ENCODE data around the gene FBXL14.

FBXL14 gene

DNA sequence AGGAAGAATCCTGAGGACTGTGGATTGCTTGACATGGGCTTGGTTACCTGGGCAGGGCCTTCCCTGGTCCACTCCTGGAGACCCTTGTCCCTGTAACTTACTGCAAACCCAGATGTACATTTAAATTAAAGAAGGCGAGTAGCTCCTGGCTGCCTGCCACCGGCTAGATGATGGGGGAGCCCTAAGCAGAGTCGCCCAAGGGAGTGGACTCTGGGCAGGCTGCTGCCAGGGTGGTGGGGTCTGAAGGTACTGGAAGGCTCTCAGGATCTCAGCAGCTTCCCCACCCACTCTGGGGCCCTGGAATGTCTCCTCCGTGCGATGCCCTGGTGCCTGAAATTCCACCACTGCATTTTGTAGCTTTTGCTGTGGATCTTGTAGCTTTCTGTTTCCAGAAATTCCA is 74.7 kb downstream of the FBXL14 start:
- H3K9me3 ChIP-seq (ENCODE audit: control insufficient read depth, low read length): peaks cover 8% of the 10 kb centered on the region
- no peak overlapping the region for H2AFZ ChIP-seq (ENCODE audit: low read depth, low read length)
- H2BK12ac ChIP-seq (ENCODE audit: low read length in 2 of 2): peak overlapping the region in 1 of 2 experiments; percentile 34
- peak overlapping the region; percentile 1 for H3K4me2 ChIP-seq (ENCODE audit: low read length, poor library complexity, severe bottlenecking)
- no peak overlapping the region for H3K14ac ChIP-seq (ENCODE audit: low read length in 2 of 2)
- H3K23ac ChIP-seq (ENCODE audit: low read length in 2 of 2): no peak overlapping the region
- H4K91ac ChIP-seq (ENCODE audit: low read length): no peak overlapping the region
- 76% methylated on average over 5 of the region's 5 CpGs for WGBS
- H3K4me1 ChIP-seq (ENCODE audit: control insufficient read depth, insufficient read depth, low read depth, low read length): peaks cover 31% of the 10 kb centered on the region
- peak overlapping the region in 1 of 2 experiments; percentile 3 for H3K4me3 ChIP-seq (ENCODE audit: insufficient read depth in 1 of 2, low read depth in 1 of 2, low read length in 2 of 2)
- peak overlapping the region in 1 of 2 experiments; percentile 8 for H3K18ac ChIP-seq (ENCODE audit: low read depth in 1 of 2, low read length in 2 of 2)
- H3K27me3 ChIP-seq (ENCODE audit: control insufficient read depth in 1 of 2, insufficient read depth in 1 of 2, low read length in 2 of 2): peaks cover 0 to 6% of the 10 kb centered on the region in 2 experiments
- H3K4ac ChIP-seq (ENCODE audit: low read depth in 1 of 2, low read length in 2 of 2): peak overlapping the region in 1 of 2 experiments; percentile 57
- H3K36me3 ChIP-seq (ENCODE audit: control insufficient read depth in 1 of 2, insufficient read depth in 2 of 2, low read depth in 1 of 2, low read length in 2 of 2): no peaks in the 10 kb centered on the region
- no peak overlapping the region for H4K8ac ChIP-seq (ENCODE audit: low read length)
- H2BK5ac ChIP-seq (ENCODE audit: low read depth, low read length, poor library complexity, severe bottlenecking): no peak overlapping the region
- DNase-seq: no peak
- H2AK5ac ChIP-seq (ENCODE audit: low read length, severe bottlenecking): peak overlapping the region; percentile 44
- H3K27ac ChIP-seq (ENCODE audit: low read length, poor library complexity, severe bottlenecking): peak overlapping the region; percentile 24
- H3K79me1 ChIP-seq (replicated peaks; ENCODE audit: low read length, poor library complexity, severe bottlenecking): no peaks in the 10 kb centered on the region
- H2BK15ac ChIP-seq (ENCODE audit: low read depth, poor library complexity, severe bottlenecking): no peak overlapping the region
- no peak overlapping the region for H2BK120ac ChIP-seq (ENCODE audit: low read depth, low read length)
- peak overlapping the region; percentile 14 for H3K9ac ChIP-seq (ENCODE audit: low read length)

DNA sequence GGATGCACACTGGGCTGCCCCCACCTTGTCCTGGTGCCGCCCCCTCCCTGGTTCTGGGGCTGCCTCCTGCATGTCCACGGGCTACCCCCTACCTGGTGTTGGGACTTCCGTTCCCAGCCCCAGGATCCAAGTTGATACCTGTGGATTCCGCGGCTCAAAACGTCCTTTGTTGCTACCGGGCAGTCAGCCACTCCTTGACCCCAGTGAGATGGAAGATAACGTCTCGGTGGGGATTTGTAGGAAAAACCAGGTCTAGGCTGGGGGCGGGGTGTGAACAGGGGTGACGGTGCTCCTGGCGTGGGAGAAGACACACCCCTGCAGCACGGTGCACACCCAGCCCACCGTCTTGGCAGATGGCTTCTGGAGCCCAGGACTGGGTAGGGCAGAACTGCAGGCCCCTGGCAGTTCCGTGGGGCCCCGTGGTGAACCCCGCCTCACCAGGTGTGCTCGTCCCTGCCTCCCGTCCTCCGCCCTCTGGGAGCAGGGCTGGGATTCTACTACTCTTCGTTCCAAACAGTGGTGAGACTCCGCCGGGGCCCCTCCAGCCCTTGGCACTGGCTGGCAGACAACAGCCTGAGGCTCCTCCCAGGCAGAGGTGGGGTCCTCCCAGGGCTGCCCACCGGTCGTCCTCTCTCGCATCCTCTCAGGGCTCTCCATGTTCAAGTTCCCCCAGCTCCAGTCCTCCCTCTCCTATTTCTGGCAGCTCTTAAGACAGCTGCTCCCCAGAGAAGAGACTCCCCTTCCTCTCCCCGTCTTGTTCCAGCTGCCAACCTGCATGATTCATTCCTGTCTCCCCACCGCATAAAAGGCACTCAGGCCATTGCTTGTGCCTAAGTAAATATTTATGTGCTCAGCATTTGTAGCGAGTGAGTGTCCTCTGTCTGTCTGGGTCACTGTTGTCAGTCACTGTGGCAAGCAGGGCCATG is 75.5 kb downstream of the FBXL14 start:
- H2BK120ac ChIP-seq (ENCODE audit: low read depth, low read length): no peak overlapping the region
- peak overlapping the region; percentile 53 for H4K91ac ChIP-seq (ENCODE audit: low read length)
- H3K4me2 ChIP-seq (ENCODE audit: low read length, poor library complexity, severe bottlenecking): peak overlapping the region; percentile 34
- H2BK5ac ChIP-seq (ENCODE audit: low read depth, low read length, poor library complexity, severe bottlenecking): no peak overlapping the region
- peak overlapping the region in 1 of 2 experiments; percentile 47 for H2BK12ac ChIP-seq (ENCODE audit: low read length in 2 of 2)
- H2AFZ ChIP-seq (ENCODE audit: low read depth, low read length): no peak overlapping the region
- no peak overlapping the region for H3K23ac ChIP-seq (ENCODE audit: low read length in 2 of 2)
- H2AK5ac ChIP-seq (ENCODE audit: low read length, severe bottlenecking): peak overlapping the region; percentile 5
- no peak overlapping the region for H3K14ac ChIP-seq (ENCODE audit: low read length in 2 of 2)
- H3K4me1 ChIP-seq (ENCODE audit: control insufficient read depth, insufficient read depth, low read depth, low read length): peaks cover 31% of the 10 kb centered on the region
- no peak overlapping the region for H3K4ac ChIP-seq (ENCODE audit: low read depth in 1 of 2, low read length in 2 of 2)
- H3K36me3 ChIP-seq (ENCODE audit: control insufficient read depth in 1 of 2, insufficient read depth in 2 of 2, low read depth in 1 of 2, low read length in 2 of 2): no peaks in the 10 kb centered on the region
- peaks cover 8% of the 10 kb centered on the region for H3K9me3 ChIP-seq (ENCODE audit: control insufficient read depth, low read length)
- H3K27ac ChIP-seq (ENCODE audit: low read length, poor library complexity, severe bottlenecking): no peak overlapping the region
- WGBS: 59% methylated on average over 28 of the region's 29 CpGs
- H3K18ac ChIP-seq (ENCODE audit: low read depth in 1 of 2, low read length in 2 of 2): no peak overlapping the region
- no peak overlapping the region for H4K8ac ChIP-seq (ENCODE audit: low read length)
- no peaks in the 10 kb centered on the region for H3K79me1 ChIP-seq (replicated peaks; ENCODE audit: low read length, poor library complexity, severe bottlenecking)
- H3K4me3 ChIP-seq (ENCODE audit: insufficient read depth in 1 of 2, low read depth in 1 of 2, low read length in 2 of 2): peak overlapping the region in 1 of 2 experiments; percentile 3
- no peak overlapping the region for H2BK15ac ChIP-seq (ENCODE audit: low read depth, poor library complexity, severe bottlenecking)
- peak; percentile 83 for DNase-seq
- H3K9ac ChIP-seq (ENCODE audit: low read length): no peak overlapping the region
- peaks cover 0 to 5% of the 10 kb centered on the region in 2 experiments for H3K27me3 ChIP-seq (ENCODE audit: control insufficient read depth in 1 of 2, insufficient read depth in 1 of 2, low read length in 2 of 2)

DNA sequence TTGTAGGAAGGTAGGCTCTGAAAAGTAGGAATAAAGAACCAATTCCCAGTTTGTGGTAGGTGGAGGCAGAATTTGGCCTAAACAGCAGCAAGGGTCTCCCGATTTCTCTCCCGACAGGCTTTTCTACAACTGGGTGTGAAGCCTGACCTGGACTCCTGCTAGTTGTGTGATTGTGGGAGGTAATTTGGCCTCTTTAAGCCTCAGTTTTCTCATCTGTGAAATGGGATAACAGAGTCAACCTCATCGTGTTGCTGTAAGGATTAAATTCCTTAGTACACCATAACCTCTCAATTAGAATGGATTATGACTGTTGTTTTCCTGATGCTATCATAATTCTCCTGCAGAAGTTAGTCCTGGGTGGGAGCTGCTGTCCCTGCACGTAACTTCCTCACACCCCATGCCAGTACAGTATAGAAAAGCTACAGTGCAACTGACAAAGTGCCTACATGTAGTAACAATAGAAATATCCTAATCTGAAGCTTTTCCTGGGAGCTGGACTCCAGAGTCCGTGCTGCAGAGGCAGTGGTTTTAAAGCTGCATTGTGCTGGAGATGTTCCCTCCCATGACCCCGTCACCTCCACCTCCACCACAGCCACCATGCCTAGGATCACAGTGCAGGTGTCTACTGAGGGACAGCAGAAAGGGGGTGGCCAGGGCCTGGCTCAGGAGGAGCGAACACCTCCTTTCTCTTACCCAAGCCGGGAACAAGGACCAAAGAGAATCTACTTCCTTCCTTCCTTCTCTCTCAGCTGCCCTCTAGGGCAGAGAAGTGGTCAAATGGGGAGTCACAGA is 76.5 kb downstream of the FBXL14 start:
- peak overlapping the region in 1 of 2 experiments; percentile 58 for H3K14ac ChIP-seq (ENCODE audit: low read length in 2 of 2)
- H2BK120ac ChIP-seq (ENCODE audit: low read depth, low read length): no peak overlapping the region
- peaks cover 8% of the 10 kb centered on the region for H3K9me3 ChIP-seq (ENCODE audit: control insufficient read depth, low read length)
- no peak overlapping the region for H3K23ac ChIP-seq (ENCODE audit: low read length in 2 of 2)
- H3K9ac ChIP-seq (ENCODE audit: low read length): peak overlapping the region; percentile 69
- H3K4ac ChIP-seq (ENCODE audit: low read depth in 1 of 2, low read length in 2 of 2): no peak overlapping the region
- WGBS: 100% methylated on average over 4 of the region's 8 CpGs
- H4K8ac ChIP-seq (ENCODE audit: low read length): no peak overlapping the region
- no peak overlapping the region for H2AFZ ChIP-seq (ENCODE audit: low read depth, low read length)
- no peaks in the 10 kb centered on the region for H3K27me3 ChIP-seq (ENCODE audit: control insufficient read depth in 1 of 2, insufficient read depth in 1 of 2, low read length in 2 of 2)
- peak overlapping the region in 1 of 2 experiments; percentile 26 for H2BK12ac ChIP-seq (ENCODE audit: low read length in 2 of 2)
- DNase-seq: no peak
- peak overlapping the region in 1 of 2 experiments; percentile 4 for H3K18ac ChIP-seq (ENCODE audit: low read depth in 1 of 2, low read length in 2 of 2)
- H3K4me2 ChIP-seq (ENCODE audit: low read length, poor library complexity, severe bottlenecking): no peak overlapping the region
- no peak overlapping the region for H2BK15ac ChIP-seq (ENCODE audit: low read depth, poor library complexity, severe bottlenecking)
- H3K4me1 ChIP-seq (ENCODE audit: control insufficient read depth, insufficient read depth, low read depth, low read length): peaks cover 22% of the 10 kb centered on the region
- no peaks in the 10 kb centered on the region for H3K36me3 ChIP-seq (ENCODE audit: control insufficient read depth in 1 of 2, insufficient read depth in 2 of 2, low read depth in 1 of 2, low read length in 2 of 2)
- H3K4me3 ChIP-seq (ENCODE audit: insufficient read depth in 1 of 2, low read depth in 1 of 2, low read length in 2 of 2): no peak overlapping the region
- peak overlapping the region; percentile 86 for H2AK5ac ChIP-seq (ENCODE audit: low read length, severe bottlenecking)
- H3K27ac ChIP-seq (ENCODE audit: low read length, poor library complexity, severe bottlenecking): no peak overlapping the region
- H2BK5ac ChIP-seq (ENCODE audit: low read depth, low read length, poor library complexity, severe bottlenecking): no peak overlapping the region
- no peak overlapping the region for H4K91ac ChIP-seq (ENCODE audit: low read length)
- no peaks in the 10 kb centered on the region for H3K79me1 ChIP-seq (replicated peaks; ENCODE audit: low read length, poor library complexity, severe bottlenecking)

DNA sequence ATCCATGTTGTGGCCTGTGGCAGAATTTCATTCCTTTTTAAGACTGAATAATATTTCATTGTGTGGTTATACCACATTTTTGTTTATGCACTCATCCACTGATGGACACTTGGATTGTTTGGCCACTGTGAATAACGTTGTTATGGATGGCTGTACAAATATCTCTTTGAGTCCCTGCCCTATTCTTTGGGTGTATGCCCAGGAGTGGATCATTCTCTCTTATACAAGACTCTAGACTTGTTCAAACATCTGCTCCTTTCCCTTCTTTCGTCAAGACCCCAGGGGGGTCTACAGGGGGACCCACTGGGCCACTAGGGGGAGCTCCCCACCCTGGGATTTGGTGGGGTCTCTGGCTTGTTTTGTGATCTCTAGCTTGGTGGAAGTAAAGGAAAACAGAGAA is 77.4 kb downstream of the FBXL14 start:
- H3K4ac ChIP-seq (ENCODE audit: low read depth in 1 of 2, low read length in 2 of 2): no peak overlapping the region
- no peak overlapping the region for H2BK120ac ChIP-seq (ENCODE audit: low read depth, low read length)
- H3K18ac ChIP-seq (ENCODE audit: low read depth in 1 of 2, low read length in 2 of 2): no peak overlapping the region
- H3K4me3 ChIP-seq (ENCODE audit: insufficient read depth in 1 of 2, low read depth in 1 of 2, low read length in 2 of 2): no peak overlapping the region
- H3K14ac ChIP-seq (ENCODE audit: low read length in 2 of 2): no peak overlapping the region
- peaks cover 21% of the 10 kb centered on the region for H3K4me1 ChIP-seq (ENCODE audit: control insufficient read depth, insufficient read depth, low read depth, low read length)
- peaks cover 8% of the 10 kb centered on the region for H3K9me3 ChIP-seq (ENCODE audit: control insufficient read depth, low read length)
- DNase-seq: peak; percentile 54
- H3K79me1 ChIP-seq (replicated peaks; ENCODE audit: low read length, poor library complexity, severe bottlenecking): no peaks in the 10 kb centered on the region
- H3K36me3 ChIP-seq (ENCODE audit: control insufficient read depth in 1 of 2, insufficient read depth in 2 of 2, low read depth in 1 of 2, low read length in 2 of 2): no peaks in the 10 kb centered on the region
- H3K9ac ChIP-seq (ENCODE audit: low read length): peak overlapping the region; percentile 69
- no peak overlapping the region for H2BK5ac ChIP-seq (ENCODE audit: low read depth, low read length, poor library complexity, severe bottlenecking)
- no peak overlapping the region for H2AK5ac ChIP-seq (ENCODE audit: low read length, severe bottlenecking)
- no peak overlapping the region for H3K4me2 ChIP-seq (ENCODE audit: low read length, poor library complexity, severe bottlenecking)
- no peak overlapping the region for H2AFZ ChIP-seq (ENCODE audit: low read depth, low read length)
- no peak overlapping the region for H2BK15ac ChIP-seq (ENCODE audit: low read depth, poor library complexity, severe bottlenecking)
- no peaks in the 10 kb centered on the region for H3K27me3 ChIP-seq (ENCODE audit: control insufficient read depth in 1 of 2, insufficient read depth in 1 of 2, low read length in 2 of 2)
- 20% methylated on average over 2 of the region's 2 CpGs for WGBS
- H4K91ac ChIP-seq (ENCODE audit: low read length): no peak overlapping the region
- H3K27ac ChIP-seq (ENCODE audit: low read length, poor library complexity, severe bottlenecking): no peak overlapping the region
- no peak overlapping the region for H3K23ac ChIP-seq (ENCODE audit: low read length in 2 of 2)
- no peak overlapping the region for H2BK12ac ChIP-seq (ENCODE audit: low read length in 2 of 2)
- no peak overlapping the region for H4K8ac ChIP-seq (ENCODE audit: low read length)

All from mesenchymal stem cell (in vitro differentiated cells and primary cell).